ENCODE results near the gene DYNLT5. TPM values are rescaled to one million over a fixed set of nuclear protein-coding genes. Genes with fewer than 3 reads are reported as not detected.
"Not testable (repeated sequence)": the region's sequence is repeated elsewhere in the genome, so short reads cannot be mapped to it uniquely, and the experiment has no call there.

DYNLT5 gene
- total RNA-seq = 0.30 TPM in 1 of 2 replicates, not detected in the other

GRCh38 chr1:66752000-66752592, at the start of gene DYNLT5:
Gene DYNLT5 (plus strand): TSS chr1:66752459. CDS start chr1:66754659, 2,200 bp downstream.
- DNase-seq (ENCODE audit: low read depth) = peak; percentile 4

- no peak for DNase-seq (ENCODE audit: low read depth)
Measured at GRCh38 chr1:66704177-66704875, 47.9 kb upstream of the DYNLT5 start.

GRCh38 chr1:66705110-66705509, 47.1 kb upstream of the DYNLT5 start:
- peak; percentile 82 for DNase-seq (ENCODE audit: low read depth)

GRCh38 chr1:66711420-66711819, 40.8 kb upstream of the DYNLT5 start:
- DNase-seq (ENCODE audit: low read depth) = no peak

GRCh38 chr1:66712839-66713238, 39.4 kb upstream of the DYNLT5 start:
- no peak for DNase-seq (ENCODE audit: low read depth)

- no peak for DNase-seq (ENCODE audit: low read depth)
Measured at GRCh38 chr1:66723985-66724384, 28.3 kb upstream of the DYNLT5 start.

GRCh38 chr1:66725885-66726665, 26.2 kb upstream of the DYNLT5 start:
- DNase-seq (ENCODE audit: low read depth) = peak; percentile 84

- DNase-seq (ENCODE audit: low read depth) = peak; percentile 30
Measured at GRCh38 chr1:66728021-66728420, 24.2 kb upstream of the DYNLT5 start.

- not testable (repeated sequence) for DNase-seq (ENCODE audit: low read depth)
Measured at GRCh38 chr1:66728716-66729115, 23.5 kb upstream of the DYNLT5 start.

- no peak for DNase-seq (ENCODE audit: low read depth)
Measured at GRCh38 chr1:66729119-66729518, 23.1 kb upstream of the DYNLT5 start.

GRCh38 chr1:66729523-66729922, 22.7 kb upstream of the DYNLT5 start:
- DNase-seq (ENCODE audit: low read depth) = no peak

- no peak for DNase-seq (ENCODE audit: low read depth)
Measured at GRCh38 chr1:66730462-66730861, 21.8 kb upstream of the DYNLT5 start.

- no peak for DNase-seq (ENCODE audit: low read depth)
Measured at GRCh38 chr1:66731170-66731865, 20.9 kb upstream of the DYNLT5 start.

GRCh38 chr1:66732407-66733166, 19.7 kb upstream of the DYNLT5 start:
- no peak for DNase-seq (ENCODE audit: low read depth)

- DNase-seq (ENCODE audit: low read depth) = peak; percentile 18
Measured at GRCh38 chr1:66733348-66734017, 18.8 kb upstream of the DYNLT5 start.

- not testable (repeated sequence) for DNase-seq (ENCODE audit: low read depth)
Measured at GRCh38 chr1:66734531-66734930, 17.7 kb upstream of the DYNLT5 start.

- no peak for DNase-seq (ENCODE audit: low read depth)
Measured at GRCh38 chr1:66737836-66738235, 14.4 kb upstream of the DYNLT5 start.

GRCh38 chr1:66739401-66740157, 12.7 kb upstream of the DYNLT5 start:
- DNase-seq (ENCODE audit: low read depth) = no peak

- DNase-seq (ENCODE audit: low read depth) = no peak
Measured at GRCh38 chr1:66745451-66745850, 6.8 kb upstream of the DYNLT5 start.

- DNase-seq (ENCODE audit: low read depth) = no peak
Measured at GRCh38 chr1:66747501-66747900, 4.8 kb upstream of the DYNLT5 start.
